Coronary artery (tissue), 2 donors: Measurements from ENCODE around the gene SERBP1.
"Not testable (repeated sequence)": the region's sequence is repeated elsewhere in the genome, so short reads cannot be mapped to it uniquely, and the experiment has no call there.

Experiments
- DNase-seq: peaks from one replicate; pipeline ENCODE4 v3.0.0-alpha.2; 2017; ENCODE audit warnings: low spot score
- H3K27ac ChIP-seq, 2 donors: fragments of 200-600 bp; sonication (generic); one replicate each; pipeline ENCODE4 v1.5.1; 2016 to 2019
- H3K4me3 ChIP-seq: fragments of 200-600 bp; sonication (generic); 2 replicates; pipeline ENCODE4 v1.5.1; 2016; ENCODE audit warnings: mild to moderate bottlenecking, moderate library complexity
- CTCF ChIP-seq: fragments of 200-600 bp; sonication (generic); IDR thresholded peaks from one replicate; pipeline ENCODE4 v1.5.1; 2019; ENCODE audit warnings: antibody characterized with exemption

The SERBP1 gene

GRCh38 chr1:67427465-67427864, 2.7 kb downstream of the SERBP1 start:
- H3K4me3 ChIP-seq, result peak overlapping the region; percentile 92
- DNase-seq, result no peak
- no peak overlapping the region for H3K27ac ChIP-seq
- TF ChIP-seq CTCF, result no peak

GRCh38 chr1:67420835-67421492, 9.2 kb downstream of the SERBP1 start:
- no peak for TF ChIP-seq CTCF
- no peak overlapping the region for H3K4me3 ChIP-seq
- no peak overlapping the region for H3K27ac ChIP-seq
- DNase-seq, result no peak

GRCh38 chr1:67418839-67419586, 11.2 kb downstream of the SERBP1 start:
- no peak for DNase-seq
- TF ChIP-seq CTCF, result no peak
- Histone ChIP-seq H3K4me3 (no peak overlapping the region), H3K27ac (no peak overlapping the region)

GRCh38 chr1:67417733-67418132, 12.5 kb downstream of the SERBP1 start:
- H3K4me3 ChIP-seq, DNase-seq, H3K27ac ChIP-seq: not testable (repeated sequence)

GRCh38 chr1:67415041-67415440, 15.2 kb downstream of the SERBP1 start:
- no peak for TF ChIP-seq CTCF
- Histone ChIP-seq H3K27ac (no peak overlapping the region), H3K4me3 (no peak overlapping the region)
- DNase-seq, result no peak

GRCh38 chr1:67414574-67414973, 15.6 kb downstream of the SERBP1 start:
- no peak for TF ChIP-seq CTCF
- no peak overlapping the region for H3K27ac ChIP-seq
- no peak overlapping the region for H3K4me3 ChIP-seq
- no peak for DNase-seq

- not testable (repeated sequence) for DNase-seq, H3K4me3 ChIP-seq
These were observed 17.1 kb downstream of the SERBP1 start for GRCh38 chr1:67413101-67413500.

GRCh38 chr1:67408148-67408547, 22.1 kb downstream of the SERBP1 start:
- peak overlapping the region; percentile 3 to 29 for H3K27ac ChIP-seq
- no peak overlapping the region for H3K4me3 ChIP-seq
- TF ChIP-seq CTCF, result no peak
- DNase-seq, result no peak

More at GRCh38 chr1:67413101-67413500, 17.1 kb downstream of the SERBP1 start:
- H3K27ac ChIP-seq, result not testable (repeated sequence)
